ENCODE measurements around the gene ZEB1.

DNA sequence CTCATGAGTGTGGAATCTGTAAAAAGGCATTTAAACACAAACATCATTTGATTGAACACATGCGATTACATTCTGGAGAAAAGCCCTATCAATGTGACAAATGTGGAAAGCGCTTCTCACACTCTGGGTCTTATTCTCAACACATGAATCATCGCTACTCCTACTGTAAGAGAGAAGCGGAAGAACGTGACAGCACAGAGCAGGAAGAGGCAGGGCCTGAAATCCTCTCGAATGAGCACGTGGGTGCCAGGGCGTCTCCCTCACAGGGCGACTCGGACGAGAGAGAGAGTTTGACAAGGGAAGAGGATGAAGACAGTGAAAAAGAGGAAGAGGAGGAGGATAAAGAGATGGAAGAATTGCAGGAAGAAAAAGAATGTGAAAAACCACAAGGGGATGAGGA is 207.7 kb downstream of the ZEB1 start:
- TF ChIP-seq EZH2 (IDR thresholded peaks at IDR 0.05) (no peak), POLR2AphosphoS5 (IDR thresholded peaks at IDR 0.05; ENCODE audit: borderline replicate concordance, low read depth, low read length) (no peak), FOXP2 (optimal IDR thresholded peaks at IDR 0.05; ENCODE audit: control extremely low read depth, extremely low read length, insufficient read depth) (no peak)
